Lung (tissue), 12 donors: ENCODE results near the gene ETV3. TPM values are rescaled to one million over a fixed set of nuclear protein-coding genes. Genes with fewer than 3 reads are reported as not detected.

Experiments used
- ATAC-seq: fragments of 200-7000 bp; cut with Tn5 transposase; one replicate; pipeline ENCODE4 v1.9.1; 2020; ENCODE audit warnings: moderate number of reproducible peaks; ENCODE audit not compliant: insufficient read depth, low FRiP score
- DNase-seq, 3 donors: peaks; one replicate each; pipeline ENCODE4 v3.0.0-alpha.2; 2013 to 2017
- H3K27ac ChIP-seq, 2 donors: one replicate each; pipeline ENCODE4 v1.5.1; 2013; ENCODE audit warnings: mild to moderate bottlenecking in 2 of 2, moderate library complexity in 2 of 2, control low read depth in 1 of 2, inconsistent platforms in 1 of 2, low read depth in 1 of 2, low read length in 1 of 2
- H3K27me3 ChIP-seq, 3 donors: one replicate each; pipeline ENCODE4 v1.5.1; 2013; ENCODE audit warnings: low read length in 2 of 3; ENCODE audit not compliant: control insufficient read depth in 3 of 3, insufficient read depth in 3 of 3
- H3K36me3 ChIP-seq, 4 donors: one replicate each; pipeline ENCODE4 v1.5.1; 2013; ENCODE audit warnings: low read length in 4 of 4, mild to moderate bottlenecking in 1 of 4, moderate library complexity in 1 of 4; ENCODE audit not compliant: control insufficient read depth in 4 of 4, insufficient read depth in 4 of 4
- H3K4me1 ChIP-seq, 5 donors: one replicate each; pipeline ENCODE4 v1.5.1; 2013; ENCODE audit warnings: low read length in 5 of 5, mild to moderate bottlenecking in 2 of 5, moderate library complexity in 1 of 5; ENCODE audit not compliant: control insufficient read depth in 5 of 5, insufficient read depth in 5 of 5
- H3K4me3 ChIP-seq: one replicate; pipeline ENCODE4 v1.5.1; 2013; ENCODE audit warnings: mild to moderate bottlenecking, control low read depth, moderate library complexity
- H3K9ac ChIP-seq, 2 donors: one replicate each; pipeline ENCODE4 v1.5.1; 2013; ENCODE audit warnings: low read length in 2 of 2, control low read depth in 1 of 2; ENCODE audit not compliant: insufficient read depth in 1 of 2
- H3K9me3 ChIP-seq, 4 donors: one replicate each; pipeline ENCODE4 v1.5.1; 2013; ENCODE audit warnings: low read length in 3 of 4, mild to moderate bottlenecking in 1 of 4, moderate library complexity in 1 of 4; ENCODE audit not compliant: control insufficient read depth in 4 of 4, insufficient read depth in 3 of 4
- CTCF ChIP-seq: IDR thresholded peaks from 2 replicates; pipeline ENCODE4 v1.5.1; 2012; ENCODE audit warnings: mild to moderate bottlenecking; ENCODE audit errors: control extremely low read depth, extremely low read depth
- WGBS, 2 donors: extraction: QIAGEN DNeasy Blood & Tissue Kit; methylation state at CpG; one replicate each; pipeline ENCODE4 v1.1.7; 2013; 5-methylcytosine and 5-hydroxymethylcytosine counted together
- polyA plus RNA-seq, 2 donors: library from polyadenylated mRNA; stranded (reverse); fragments of 200-250 nt; gene quantifications; one replicate each; pipeline ENCODE4 v1.2.1, GENCODE V29; 2013
- total RNA-seq, 2 donors: library from RNA; depleted of rRNA in 1 of 2; stranded (reverse); fragments of >200 nt in 1 of 2; gene quantifications; one replicate each; pipeline ENCODE4 v1.2.1, GENCODE V29; 2014 to 2021
- donor health status: control.
- donor health status: control.
- donor health status: Bipolar disorder and iron deficiency.
- donor health status: healthy.
- donor health status: DM: yes; HTN: yes; CAD: no.

ETV3 gene
- total and polyA plus RNA-seq, 4 donors, result 7.9 to 31.5 (median 19.3) TPM

- 88% methylated on average over 9 of the region's 9 CpGs for whole genome bisulfite sequencing, 2 donors
- Histone ChIP-seq H3K4me1 (no peaks in the 10 kb centered on the region), H3K27ac (no peak overlapping the region), H3K9me3 (no peaks in the 10 kb centered on the region), H3K27me3 (peaks cover 0 to 4% (median 0%) of the 10 kb centered on the region in 3 donors), H3K36me3 (no peaks in the 10 kb centered on the region), H3K9ac (no peak overlapping the region), H3K4me3 (no peak overlapping the region)
- DNase-seq (no peak), ATAC-seq (no peak)
- no peak for TF ChIP-seq CTCF
Observed at GRCh38 chr1:157168015-157168414, 29.8 kb upstream of the ETV3 start.

- peaks cover 0 to 1% (median 0%) of the 10 kb centered on the region in 5 donors for H3K4me1 ChIP-seq
- no peak for DNase-seq
- H3K36me3 ChIP-seq, result no peaks in the 10 kb centered on the region
- H3K27ac ChIP-seq, result no peak overlapping the region
- ATAC-seq, result no peak
- no peak overlapping the region for H3K9ac ChIP-seq
- H3K9me3 ChIP-seq, result no peaks in the 10 kb centered on the region
- no peak for TF ChIP-seq CTCF
- 78 to 79% methylated on average over 4 of the region's 4 CpGs for WGBS, 2 donors
- H3K4me3 ChIP-seq, result no peak overlapping the region
- H3K27me3 ChIP-seq, result peaks cover 0 to 4% (median 0%) of the 10 kb centered on the region in 3 donors
Observed at GRCh38 chr1:157167437-157167836, 29.2 kb upstream of the ETV3 start.

GRCh38 chr1:157166590-157166989 lies 28.4 kb upstream of the ETV3 start:
- H3K4me1 ChIP-seq, result peaks cover 0 to 2% (median 0%) of the 10 kb centered on the region in 5 donors
- H3K9me3 ChIP-seq, result no peaks in the 10 kb centered on the region
- WGBS, 2 donors, result 51 to 54% methylated on average over 5 of the region's 5 CpGs
- TF ChIP-seq CTCF, result no peak
- H3K27ac ChIP-seq, result no peak overlapping the region
- ATAC-seq, result no peak
- peaks cover 0 to 4% (median 0%) of the 10 kb centered on the region in 3 donors for H3K27me3 ChIP-seq
- no peak overlapping the region for H3K9ac ChIP-seq
- no peak overlapping the region for H3K4me3 ChIP-seq
- DNase-seq, result no peak
- no peaks in the 10 kb centered on the region for H3K36me3 ChIP-seq
